ENCODE measurements around the gene RHOBTB1. TPM values are rescaled to one million over a fixed set of nuclear protein-coding genes. Genes with fewer than 3 reads are reported as not detected.

Gene RHOBTB1
- total and polyA plus RNA-seq, 9 of the 15 experiments (the other 6 are each of a cell fraction or from before 2014, with no cell fraction given), result 1.7 to 11.7 (median 9.3) TPM

GRCh38 chr10:60978287-60979115, 34.5 kb upstream of the RHOBTB1 start (continued):
- TF ChIP-seq SMARCA4 (IDR thresholded peaks at IDR 0.05) (peak; percentile 99), KLF6 (CRISPR knock-in tag; IDR thresholded peaks at IDR 0.05; ENCODE audit: borderline replicate concordance) (no peak; the same call in 1 of the 2 replicates), STAT5B (CRISPR knock-in tag; IDR thresholded peaks at IDR 0.05) (no peak), TAL1 (IDR thresholded peaks at IDR 0.05) (peak; percentile 94), MITF (IDR thresholded peaks at IDR 0.05) (peak; percentile 96), GABPB2 (CRISPR knock-in tag; conservative IDR thresholded peaks at IDR 0.05) (no peak), PRDM10 (IDR thresholded peaks at IDR 0.05; ENCODE audit: partially characterized antibody) (no peak), GABPB1 (CRISPR knock-in tag; IDR thresholded peaks at IDR 0.05) (no peak), HDAC2 (IDR thresholded peaks at IDR 0.05) (peak; percentile 87; the same call in 1 of the 2 replicates), FOXJ3 (CRISPR knock-in tag; IDR thresholded peaks at IDR 0.05) (no peak; the same call in 1 of the 2 replicates), MXD1 (CRISPR knock-in tag; IDR thresholded peaks at IDR 0.05; ENCODE audit: borderline replicate concordance, poor library complexity, severe bottlenecking) (no peak), ZBTB11 (CRISPR knock-in tag; IDR thresholded peaks at IDR 0.05) (no peak), SMC3 (conservative IDR thresholded peaks at IDR 0.05; ENCODE audit: insufficient read depth, low read depth, low read length) (no peak), BRD4 (IDR thresholded peaks at IDR 0.05) (peak; percentile 80; the same call in 1 of the 2 replicates), ATF7 (IDR thresholded peaks at IDR 0.05) (peak; percentile 63), SLC30A9 (CRISPR knock-in tag; IDR thresholded peaks at IDR 0.05) (no peak), ZNF263 (CRISPR knock-in tag; IDR thresholded peaks at IDR 0.05; ENCODE audit: borderline replicate concordance) (no peak), ELF2 (CRISPR knock-in tag; IDR thresholded peaks at IDR 0.05) (no peak; the same call in 1 of the 2 replicates)

Measured in K562 (cell line).